Colonic mucosa (tissue), 4 donors: ENCODE data around the gene NEUROG1. TPM values are rescaled to one million over a fixed set of nuclear protein-coding genes. Genes with fewer than 3 reads are reported as not detected.
"Not testable (repeated sequence)": the region's sequence is repeated elsewhere in the genome, so short reads cannot be mapped to it uniquely, and the experiment has no call there.

ENCODE experiments used
- DNase-seq: peaks from one replicate; pipeline ENCODE4 v3.0.0-alpha.2; 2020
- H3K27ac ChIP-seq: fragments of 200-600 bp; one replicate; pipeline ENCODE4 v1.8.0; 2021
- H3K27me3 ChIP-seq: fragments of 200-600 bp; one replicate; pipeline ENCODE4 v1.8.0; 2021
- H3K36me3 ChIP-seq: fragments of 200-600 bp; one replicate; pipeline ENCODE4 v1.8.0; 2021
- H3K4me1 ChIP-seq: fragments of 200-600 bp; one replicate; pipeline ENCODE4 v1.8.0; 2021; ENCODE audit warnings: mild to moderate bottlenecking
- H3K4me3 ChIP-seq: fragments of 200-600 bp; one replicate; pipeline ENCODE4 v1.8.0; 2021
- H3K9ac ChIP-seq, 2 donors: one replicate each; pipeline ENCODE4 v1.7.0; 2013; ENCODE audit warnings: control low read depth in 2 of 2, low read depth in 2 of 2, low read length in 2 of 2
- H3K9me3 ChIP-seq: fragments of 200-600 bp; one replicate; pipeline ENCODE4 v1.8.0; 2021
- intact Hi-C: fragments of 100-400 bp; cut with DNase I; formaldehyde crosslinking; loops from one replicate; pipeline ENCODE4 v1.14.1; 2022
- total RNA-seq, 2 donors: library from RNA; stranded (reverse); fragmentation: NEBNext Ultra II Directional in 1 of 2; extraction: Animal tissue kit (Norgen Biotek cat#: 25700) in 1 of 2; gene quantifications; one replicate each; pipeline ENCODE4 v1.2.1, GENCODE V29; 2021
- TF ChIP-seq, protein P1 (sequence below): fragments of 200-600 bp; IDR thresholded peaks from one replicate; pipeline ENCODE4 v1.8.0; 2022; ENCODE audit warnings: antibody characterized with exemption, mild to moderate bottlenecking
- donor health status: healthy.
- donor health status: DM: no; HTN: no; CAD: no.
- donor health status: DM: no; HTN: no; CAD: no.

NEUROG1 gene
- total RNA-seq, 2 donors from 2014 or later: not detected

DNA sequence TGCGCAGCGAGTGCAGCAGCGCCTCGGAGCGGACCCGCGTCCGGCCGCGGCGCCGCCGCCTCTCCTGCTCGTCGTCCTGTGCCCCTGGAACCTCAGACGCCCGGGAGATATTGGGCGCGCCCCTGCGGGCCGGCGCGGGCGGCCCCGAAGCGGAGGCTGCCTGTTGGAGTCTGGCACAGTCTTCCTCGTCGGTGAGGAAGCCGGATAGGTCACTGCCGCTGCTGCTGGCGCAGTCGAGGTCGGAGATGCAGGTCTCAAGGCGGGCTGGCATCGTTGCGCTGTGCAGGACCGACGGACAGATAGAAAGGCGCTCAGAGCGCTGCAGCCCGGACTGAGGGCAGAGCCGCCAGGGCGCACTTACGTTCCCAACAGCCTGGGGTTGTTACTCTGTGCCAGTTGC is 344 bp downstream of the NEUROG1 start:
- Histone ChIP-seq H3K4me3 (no peak overlapping the region), H3K27ac (no peak overlapping the region), H3K9ac (no peak overlapping the region), H3K4me1 (peaks cover 5% of the 10 kb centered on the region), H3K27me3 (peaks cover 55% of the 10 kb centered on the region), H3K36me3 (no peaks in the 10 kb centered on the region), H3K9me3 (no peaks in the 10 kb centered on the region)
- no peak for DNase-seq
- TF ChIP-seq, protein P1, sequence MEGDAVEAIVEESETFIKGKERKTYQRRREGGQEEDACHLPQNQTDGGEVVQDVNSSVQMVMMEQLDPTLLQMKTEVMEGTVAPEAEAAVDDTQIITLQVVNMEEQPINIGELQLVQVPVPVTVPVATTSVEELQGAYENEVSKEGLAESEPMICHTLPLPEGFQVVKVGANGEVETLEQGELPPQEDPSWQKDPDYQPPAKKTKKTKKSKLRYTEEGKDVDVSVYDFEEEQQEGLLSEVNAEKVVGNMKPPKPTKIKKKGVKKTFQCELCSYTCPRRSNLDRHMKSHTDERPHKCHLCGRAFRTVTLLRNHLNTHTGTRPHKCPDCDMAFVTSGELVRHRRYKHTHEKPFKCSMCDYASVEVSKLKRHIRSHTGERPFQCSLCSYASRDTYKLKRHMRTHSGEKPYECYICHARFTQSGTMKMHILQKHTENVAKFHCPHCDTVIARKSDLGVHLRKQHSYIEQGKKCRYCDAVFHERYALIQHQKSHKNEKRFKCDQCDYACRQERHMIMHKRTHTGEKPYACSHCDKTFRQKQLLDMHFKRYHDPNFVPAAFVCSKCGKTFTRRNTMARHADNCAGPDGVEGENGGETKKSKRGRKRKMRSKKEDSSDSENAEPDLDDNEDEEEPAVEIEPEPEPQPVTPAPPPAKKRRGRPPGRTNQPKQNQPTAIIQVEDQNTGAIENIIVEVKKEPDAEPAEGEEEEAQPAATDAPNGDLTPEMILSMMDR: no peak
- intact Hi-C loops: no loop called here

DNA sequence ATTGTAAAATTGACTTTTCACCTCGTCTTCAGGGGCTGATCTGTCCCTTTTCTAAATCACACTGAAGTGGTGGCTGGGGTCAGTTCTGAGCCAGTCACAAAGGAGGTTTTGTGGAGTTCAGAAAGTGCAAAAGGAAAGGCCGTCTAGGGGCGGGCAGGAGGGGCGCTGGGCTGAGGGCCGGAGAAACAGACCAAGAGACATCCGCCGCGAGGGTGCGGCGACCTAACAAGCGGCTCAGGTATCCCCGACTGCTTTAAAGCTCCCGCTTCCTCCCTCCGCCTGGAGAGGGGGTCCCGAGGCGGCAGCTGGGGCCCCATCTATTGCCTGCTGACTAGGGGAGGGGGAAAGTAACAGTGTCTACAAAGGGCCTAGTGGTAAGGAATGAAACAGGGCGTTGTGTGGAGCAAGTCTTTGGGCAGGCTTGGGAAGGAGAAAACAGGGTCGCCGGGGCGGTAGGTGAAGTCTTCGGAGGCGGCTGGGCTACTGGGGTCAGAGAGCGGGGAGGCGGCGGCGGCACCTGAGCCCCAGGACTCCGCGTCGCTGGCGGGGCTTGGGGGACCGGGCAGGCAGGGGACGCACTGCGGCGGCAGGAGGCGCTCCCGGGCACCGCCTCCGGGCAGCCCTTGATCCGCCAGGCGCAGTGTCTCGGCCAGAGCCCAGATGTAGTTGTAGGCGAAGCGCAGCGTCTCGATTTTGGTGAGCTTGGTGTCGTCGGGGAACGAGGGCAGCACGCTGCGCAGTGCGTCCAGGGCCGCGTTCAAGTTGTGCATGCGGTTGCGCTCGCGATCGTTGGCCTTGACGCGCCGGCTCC is 950 bp downstream of the NEUROG1 start:
- intact Hi-C loops: no loop called here
- Histone ChIP-seq H3K9ac (no peak overlapping the region), H3K4me1 (peaks cover 5% of the 10 kb centered on the region), H3K27ac (no peak overlapping the region), H3K27me3 (peaks cover 55% of the 10 kb centered on the region), H3K36me3 (no peaks in the 10 kb centered on the region), H3K4me3 (no peak overlapping the region), H3K9me3 (no peaks in the 10 kb centered on the region)
- TF ChIP-seq, protein P1: no peak
- DNase-seq: no peak

DNA sequence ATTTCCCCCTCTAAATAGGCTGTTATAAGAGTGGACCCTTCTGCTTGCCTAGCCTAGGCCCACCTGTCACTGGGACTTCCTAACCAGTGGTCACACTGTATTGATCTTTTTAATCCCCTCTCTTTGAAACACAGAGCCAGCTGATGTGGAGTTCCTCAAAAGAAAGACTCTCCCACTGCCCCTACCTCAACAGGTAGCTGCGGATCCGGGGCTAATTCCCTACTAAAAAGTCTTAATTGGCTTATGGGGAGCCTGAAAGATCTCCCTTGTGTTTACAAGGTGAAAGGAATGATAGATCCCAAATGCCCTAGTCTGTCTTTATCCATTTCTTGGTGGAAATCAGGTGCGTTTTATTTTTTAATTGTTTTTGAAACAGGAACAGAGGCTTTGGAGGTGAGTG is 2.0 kb downstream of the NEUROG1 start:
- no peaks in the 10 kb centered on the region for H3K9me3 ChIP-seq
- intact Hi-C loops: no loop called here
- H3K27me3 ChIP-seq: peaks cover 55% of the 10 kb centered on the region

DNA sequence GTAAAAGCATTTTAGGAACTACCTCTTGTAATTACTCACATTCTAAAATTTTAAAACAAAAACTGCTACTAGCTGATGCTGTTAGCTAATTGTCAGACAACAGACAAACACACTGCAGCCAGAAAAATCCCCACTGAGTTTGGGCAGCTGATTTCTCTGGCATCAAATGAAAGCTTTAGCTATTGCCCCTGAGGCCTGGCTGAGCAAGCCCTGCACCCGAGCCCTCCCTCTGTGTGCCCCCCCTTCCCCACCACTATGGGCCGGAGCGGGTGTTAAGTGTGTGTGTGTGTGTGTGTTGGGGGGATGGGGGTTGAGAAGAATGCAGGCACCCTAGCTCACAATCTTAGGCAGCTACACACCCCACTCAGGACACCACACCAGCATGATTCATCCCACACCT is 2.4 kb downstream of the NEUROG1 start:
- DNase-seq: no peak
- H3K27me3 ChIP-seq: peaks cover 55% of the 10 kb centered on the region
- TF ChIP-seq, protein P1: no peak

More for the DNA sequence above, 2.0 kb downstream of the NEUROG1 start:
- Histone ChIP-seq H3K4me3 (no peak overlapping the region), H3K9ac (no peak overlapping the region), H3K36me3 (no peaks in the 10 kb centered on the region), H3K27ac (no peak overlapping the region), H3K4me1 (peaks cover 5% of the 10 kb centered on the region)
- TF ChIP-seq, protein P1: no peak
- no peak for DNase-seq

DNA sequence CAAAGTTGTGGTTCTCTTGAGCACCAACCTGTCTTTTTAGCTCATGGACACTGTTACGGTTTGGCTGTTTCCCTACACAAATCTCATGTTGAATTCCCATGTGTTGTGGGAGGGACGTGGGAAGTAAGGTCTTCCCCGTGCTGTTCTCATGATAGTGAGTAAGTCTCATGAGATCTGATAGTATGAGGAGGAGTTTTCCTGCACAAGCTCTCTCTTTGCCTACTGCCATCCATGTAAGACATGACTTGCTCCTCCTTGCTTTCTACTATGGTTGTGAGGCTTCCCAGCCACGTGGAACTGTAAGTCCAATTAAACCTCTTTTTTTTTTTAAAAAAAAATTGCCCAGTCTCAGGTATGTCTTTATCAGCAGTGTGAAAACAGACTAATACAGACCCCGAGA is 6.2 kb downstream of the NEUROG1 start:
- intact Hi-C loops, H3K27ac ChIP-seq, DNase-seq, H3K4me1 ChIP-seq, H3K9me3 ChIP-seq, H3K36me3 ChIP-seq, H3K4me3 ChIP-seq, H3K9ac ChIP-seq: not testable (repeated sequence)
- peaks cover 24% of the 10 kb centered on the region for H3K27me3 ChIP-seq

More for the DNA sequence above, 2.4 kb downstream of the NEUROG1 start:
- peaks cover 5% of the 10 kb centered on the region for H3K4me1 ChIP-seq
- H3K36me3 ChIP-seq: no peaks in the 10 kb centered on the region
- no peak overlapping the region for H3K27ac ChIP-seq
- H3K4me3 ChIP-seq: no peak overlapping the region
- H3K9me3 ChIP-seq: no peaks in the 10 kb centered on the region
- no peak overlapping the region for H3K9ac ChIP-seq
- intact Hi-C loops: no loop called here

DNA sequence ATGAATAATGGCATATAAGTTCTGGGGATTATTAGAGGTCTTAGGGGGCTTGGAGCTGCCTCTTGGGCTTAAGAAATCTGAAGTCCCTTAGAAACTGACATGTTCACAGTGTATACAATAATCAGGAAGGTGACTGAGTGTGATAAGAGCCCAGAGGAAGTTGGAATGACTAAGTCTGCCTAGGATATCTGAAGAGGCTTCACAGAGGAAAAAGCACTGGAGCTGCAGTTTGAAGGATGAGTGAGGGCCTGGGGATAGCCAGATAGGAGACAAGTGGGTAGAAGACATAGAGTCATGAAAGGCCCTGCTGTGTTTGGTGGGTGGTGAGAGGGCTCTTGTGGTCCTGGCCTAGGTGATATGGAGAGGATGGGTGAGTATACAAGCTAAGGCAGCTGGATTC is 8.8 kb downstream of the NEUROG1 start:
- Histone ChIP-seq H3K9me3 (no peaks in the 10 kb centered on the region), H3K9ac (no peak overlapping the region), H3K27me3 (no peaks in the 10 kb centered on the region), H3K4me1 (no peaks in the 10 kb centered on the region), H3K27ac (no peak overlapping the region), H3K4me3 (no peak overlapping the region), H3K36me3 (no peaks in the 10 kb centered on the region)
- TF ChIP-seq, protein P1: no peak
- DNase-seq: no peak
- intact Hi-C loops: no loop called here
